H1 (cell line): ENCODE data around the gene G6PC3.

Source experiments
- EZH2 ChIP-seq: fragments of 200-600 bp; sonication (generic); IDR thresholded peaks from 2 replicates; pipeline ENCODE4 v1.7.1; 2012; ENCODE audit warnings: low read depth, mild to moderate bottlenecking, moderate library complexity, low read length, inconsistent platforms; ENCODE audit not compliant: severe bottlenecking
- FOSL1 ChIP-seq: IDR thresholded peaks from 2 replicates; pipeline ENCODE4 v1.6.1; 2011; ENCODE audit warnings: mild to moderate bottlenecking, low read depth, low read length, moderate library complexity; ENCODE audit not compliant: insufficient read depth
- GTF2F1 ChIP-seq: IDR thresholded peaks from 2 replicates; pipeline ENCODE4 v1.6.1; 2012; ENCODE audit warnings: low read depth, low read length, improper control_type of control experiment, borderline replicate concordance
- HDAC6 ChIP-seq: IDR thresholded peaks from one replicate; pipeline ENCODE4 v1.7.1; 2012; ENCODE audit warnings: low read depth, mild to moderate bottlenecking, inconsistent platforms, low read length, moderate library complexity
- POLR2A ChIP-seq, 2 experiments: IDR thresholded peaks; 1 replicate in 1 of 2; 2 replicates in 1 of 2; pipeline ENCODE4 v1.6.1; 2011; ENCODE audit warnings: low read depth in 2 of 2, low read length in 2 of 2, mild to moderate bottlenecking in 2 of 2; ENCODE audit errors: control extremely low read depth in 1 of 2
- POLR2AphosphoS5 ChIP-seq: IDR thresholded peaks from 2 replicates; pipeline ENCODE4 v1.6.1; 2011; ENCODE audit warnings: low read depth, low read length
- RFX5 ChIP-seq: IDR thresholded peaks from 2 replicates; pipeline ENCODE4 v1.6.1; 2011; ENCODE audit warnings: low read depth, low read length, improper control_type of control experiment, borderline replicate concordance
- SP1 ChIP-seq: IDR thresholded peaks from 2 replicates; pipeline ENCODE4 v1.6.1; 2011; ENCODE audit warnings: low read depth, low read length
- SP4 ChIP-seq: IDR thresholded peaks from 2 replicates; pipeline ENCODE4 v1.6.1; 2012; ENCODE audit warnings: low read length, inconsistent platforms
- YY1 ChIP-seq: IDR thresholded peaks from 2 replicates; pipeline ENCODE4 v1.6.1; 2011; ENCODE audit warnings: low read depth, mild to moderate bottlenecking, low read length
- TF ChIP-seq, protein P1 (sequence below), 3 experiments: IDR thresholded peaks; 1 replicate in 2 of 3; 2 replicates in 1 of 3; pipeline versions ENCODE4 v1.5.1 to v1.6.1; 2011; ENCODE audit warnings: low read length in 3 of 3, mild to moderate bottlenecking in 3 of 3, inconsistent platforms in 2 of 3, low read depth in 1 of 3, moderate library complexity in 1 of 3; ENCODE audit not compliant: insufficient read depth in 1 of 3; ENCODE audit errors: control extremely low read depth in 1 of 3

DNA sequence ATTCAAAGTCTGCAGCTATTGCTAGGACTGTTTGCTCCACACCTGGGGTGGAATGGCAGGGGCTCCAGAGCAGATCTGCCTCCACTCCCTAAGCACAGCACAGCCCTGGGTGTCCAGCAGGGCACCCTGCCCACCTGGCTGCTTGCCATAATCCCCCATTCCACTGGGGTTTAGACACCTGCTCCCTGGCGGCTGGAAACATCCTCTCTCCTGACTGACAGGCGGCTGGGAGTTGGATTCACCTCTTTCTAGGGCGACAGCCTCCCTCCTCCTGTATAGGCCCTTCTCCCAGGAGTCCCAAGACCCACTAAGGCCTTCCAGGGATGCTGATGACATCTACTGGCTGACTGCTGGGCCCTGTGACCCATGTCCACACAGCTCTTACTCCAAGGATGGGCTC, 34.9 kb downstream of the G6PC3 start:
- TF ChIP-seq, protein P1, sequence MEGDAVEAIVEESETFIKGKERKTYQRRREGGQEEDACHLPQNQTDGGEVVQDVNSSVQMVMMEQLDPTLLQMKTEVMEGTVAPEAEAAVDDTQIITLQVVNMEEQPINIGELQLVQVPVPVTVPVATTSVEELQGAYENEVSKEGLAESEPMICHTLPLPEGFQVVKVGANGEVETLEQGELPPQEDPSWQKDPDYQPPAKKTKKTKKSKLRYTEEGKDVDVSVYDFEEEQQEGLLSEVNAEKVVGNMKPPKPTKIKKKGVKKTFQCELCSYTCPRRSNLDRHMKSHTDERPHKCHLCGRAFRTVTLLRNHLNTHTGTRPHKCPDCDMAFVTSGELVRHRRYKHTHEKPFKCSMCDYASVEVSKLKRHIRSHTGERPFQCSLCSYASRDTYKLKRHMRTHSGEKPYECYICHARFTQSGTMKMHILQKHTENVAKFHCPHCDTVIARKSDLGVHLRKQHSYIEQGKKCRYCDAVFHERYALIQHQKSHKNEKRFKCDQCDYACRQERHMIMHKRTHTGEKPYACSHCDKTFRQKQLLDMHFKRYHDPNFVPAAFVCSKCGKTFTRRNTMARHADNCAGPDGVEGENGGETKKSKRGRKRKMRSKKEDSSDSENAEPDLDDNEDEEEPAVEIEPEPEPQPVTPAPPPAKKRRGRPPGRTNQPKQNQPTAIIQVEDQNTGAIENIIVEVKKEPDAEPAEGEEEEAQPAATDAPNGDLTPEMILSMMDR (IDR thresholded peaks at IDR 0.05; ENCODE audit: control extremely low read depth in 1 of 3, insufficient read depth in 1 of 3, low read depth in 1 of 3, low read length in 3 of 3), result peak in 2 of 3 experiments; percentile 4 to 18; a peak in 2 of 4 replicates
- no peak for TF ChIP-seq EZH2
- TF ChIP-seq YY1, result no peak
- no peak for TF ChIP-seq SP1
- no peak for TF ChIP-seq POLR2AphosphoS5
- TF ChIP-seq RFX5, result no peak
- no peak for TF ChIP-seq POLR2A (IDR thresholded peaks at IDR 0.05; ENCODE audit: control extremely low read depth in 1 of 2, low read depth in 2 of 2, low read length in 2 of 2)
- no peak for TF ChIP-seq SP4
- no peak for TF ChIP-seq GTF2F1
- TF ChIP-seq HDAC6, result no peak
- no peak for TF ChIP-seq FOSL1
